Panc1 (cell line): Measurements from ENCODE around the gene TWSG1. TPM values are rescaled to one million over a fixed set of nuclear protein-coding genes. Genes with fewer than 3 reads are reported as not detected.

Experiments
- ATAC-seq: fragments of 200-7000 bp; cut with Tn5 transposase; 2 replicates; pipeline ENCODE4 v1.9.1; 2020; ENCODE audit warnings: mild to moderate bottlenecking, moderate library complexity
- BruUV-seq: library from RNA; stranded (reverse); fragments of 400-500 nt; replicated peaks from 2 replicates; lab custom pipeline; 2021; lab: Mats Ljungman, UMichigan
- CTCF ChIA-PET: fragments of 300-600 bp; sonication (Branson Sonifier 250); formaldehyde crosslinking; loops from one replicate; lab custom pipeline; 2022; ENCODE audit warnings: antibody characterized with exemption; lab: Charles Lee
- POLR2A ChIA-PET: fragments of 300-600 bp; sonication (Branson Sonifier 250); formaldehyde crosslinking; loops from one replicate; lab custom pipeline; 2022; ENCODE audit warnings: antibody characterized with exemption; lab: Charles Lee
- DNase-seq: peaks from one replicate; pipeline ENCODE4 v3.0.0-alpha.2; 2010; ENCODE audit warnings: low read depth, low spot score
- H3K27ac ChIP-seq: 2 replicates; pipeline ENCODE4 v1.5.1; 2011; ENCODE audit warnings: mild to moderate bottlenecking, low read length, inconsistent platforms
- H3K27me3 ChIP-seq: fragments of 200-500 bp; sonication (Bioruptor generic); 2 replicates; pipeline ENCODE4 v1.6.0; 2014; ENCODE audit warnings: low read length, inconsistent platforms; ENCODE audit not compliant: control insufficient read depth, insufficient read depth
- H3K36me3 ChIP-seq: fragments of 200-500 bp; sonication (Bioruptor generic); 2 replicates; pipeline ENCODE4 v1.5.1; 2014; ENCODE audit warnings: inconsistent platforms, mild to moderate bottlenecking, low read length, moderate library complexity; ENCODE audit not compliant: control insufficient read depth, insufficient read depth
- H3K4me1 ChIP-seq: 2 replicates; pipeline ENCODE4 v1.5.1; 2011; ENCODE audit warnings: inconsistent platforms, mild to moderate bottlenecking, low read length, moderate library complexity; ENCODE audit not compliant: control insufficient read depth, insufficient read depth
- H3K4me3 ChIP-seq, 2 experiments: 2 replicates each; pipeline ENCODE4 v1.5.1; 2011 to 2012; ENCODE audit warnings: low read depth in 2 of 2, low read length in 2 of 2, mild to moderate bottlenecking in 2 of 2, inconsistent platforms in 1 of 2, moderate library complexity in 1 of 2
- H3K9me3 ChIP-seq: fragments of 200-500 bp; sonication (Bioruptor generic); 2 replicates; pipeline ENCODE4 v1.5.1; 2014; ENCODE audit warnings: low read depth, mild to moderate bottlenecking, inconsistent platforms, low read length, moderate library complexity; ENCODE audit not compliant: control insufficient read depth, insufficient read depth
- POLR2AphosphoS5 ChIP-seq: IDR thresholded peaks from 2 replicates; pipeline ENCODE4 v1.6.1; 2012; ENCODE audit warnings: mild to moderate bottlenecking, low read depth, low read length, moderate library complexity
- SIN3A ChIP-seq: IDR thresholded peaks from 2 replicates; pipeline ENCODE4 v1.6.1; 2012; ENCODE audit warnings: low read depth, mild to moderate bottlenecking, low read length, moderate library complexity, borderline replicate concordance; ENCODE audit not compliant: insufficient read depth
- TCF7L2 ChIP-seq: IDR thresholded peaks from 2 replicates; pipeline ENCODE4 v1.6.1; 2011; ENCODE audit warnings: mild to moderate bottlenecking, low read depth, low read length, inconsistent platforms
- in situ Hi-C: cut with HindIII; loops from 2 replicates; pipeline ENCODE4 v1.10.0; 2016; ENCODE audit warnings: low sequenced_read_pairs, low pct_unique_long_range_greater_than_20kb
- intact Hi-C: fragments of 100-400 bp; cut with micrococcal nuclease; formaldehyde crosslinking; loops from one replicate; pipeline ENCODE4 v1.10.0; 2022; ENCODE audit not compliant: unreplicated experiment
- total RNA-seq: library from RNA; stranded (reverse); gene quantifications from one replicate; pipeline ENCODE4 v1.2.1, GENCODE V29; 2021; ENCODE audit not compliant: unreplicated experiment
- TF ChIP-seq, protein P1 (sequence below): fragments of 450-650 bp; IDR thresholded peaks from 2 replicates; pipeline ENCODE4 v1.5.1; 2017; ENCODE audit warnings: mild to moderate bottlenecking
- TF ChIP-seq, protein P2 (sequence below), 2 experiments: IDR thresholded peaks; 2 replicates each; pipeline ENCODE4 v1.6.1; 2011 to 2012; ENCODE audit warnings: low read depth in 2 of 2, control low read depth in 1 of 2, low read length in 1 of 2, mild to moderate bottlenecking in 1 of 2, moderate library complexity in 1 of 2; ENCODE audit not compliant: insufficient read depth in 1 of 2

TWSG1 gene
- total RNA-seq, 1 experiment from 2014 or later, result 54.1 TPM

DNA sequence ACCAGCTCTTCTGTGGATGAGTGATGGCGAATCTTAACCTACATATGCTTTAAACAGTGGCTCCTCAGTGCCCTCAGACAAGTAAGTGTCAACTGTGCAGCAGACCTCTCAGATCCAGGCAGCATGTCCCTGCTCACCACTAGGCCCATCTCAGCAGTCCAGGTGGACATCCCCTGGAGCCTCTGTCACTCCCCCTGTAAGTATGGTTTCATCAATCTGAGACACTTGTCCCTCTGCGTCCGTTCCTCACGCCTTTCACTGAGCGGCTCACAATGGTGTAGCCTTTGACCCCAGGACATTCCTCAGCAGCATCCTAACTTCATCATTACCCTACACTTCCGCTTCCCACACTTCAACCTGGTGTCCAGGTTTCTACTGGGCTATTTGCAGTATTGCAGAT is 71.4 kb downstream of the TWSG1 start:
- intact Hi-C loops, result no loop called here
- DNase-seq, result no peak
- no peak for TF ChIP-seq POLR2AphosphoS5
- TF ChIP-seq SIN3A, result no peak
- no peak for TF ChIP-seq TCF7L2
- TF ChIP-seq, protein P1, sequence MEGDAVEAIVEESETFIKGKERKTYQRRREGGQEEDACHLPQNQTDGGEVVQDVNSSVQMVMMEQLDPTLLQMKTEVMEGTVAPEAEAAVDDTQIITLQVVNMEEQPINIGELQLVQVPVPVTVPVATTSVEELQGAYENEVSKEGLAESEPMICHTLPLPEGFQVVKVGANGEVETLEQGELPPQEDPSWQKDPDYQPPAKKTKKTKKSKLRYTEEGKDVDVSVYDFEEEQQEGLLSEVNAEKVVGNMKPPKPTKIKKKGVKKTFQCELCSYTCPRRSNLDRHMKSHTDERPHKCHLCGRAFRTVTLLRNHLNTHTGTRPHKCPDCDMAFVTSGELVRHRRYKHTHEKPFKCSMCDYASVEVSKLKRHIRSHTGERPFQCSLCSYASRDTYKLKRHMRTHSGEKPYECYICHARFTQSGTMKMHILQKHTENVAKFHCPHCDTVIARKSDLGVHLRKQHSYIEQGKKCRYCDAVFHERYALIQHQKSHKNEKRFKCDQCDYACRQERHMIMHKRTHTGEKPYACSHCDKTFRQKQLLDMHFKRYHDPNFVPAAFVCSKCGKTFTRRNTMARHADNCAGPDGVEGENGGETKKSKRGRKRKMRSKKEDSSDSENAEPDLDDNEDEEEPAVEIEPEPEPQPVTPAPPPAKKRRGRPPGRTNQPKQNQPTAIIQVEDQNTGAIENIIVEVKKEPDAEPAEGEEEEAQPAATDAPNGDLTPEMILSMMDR, result no peak
- TF ChIP-seq, protein P2, sequence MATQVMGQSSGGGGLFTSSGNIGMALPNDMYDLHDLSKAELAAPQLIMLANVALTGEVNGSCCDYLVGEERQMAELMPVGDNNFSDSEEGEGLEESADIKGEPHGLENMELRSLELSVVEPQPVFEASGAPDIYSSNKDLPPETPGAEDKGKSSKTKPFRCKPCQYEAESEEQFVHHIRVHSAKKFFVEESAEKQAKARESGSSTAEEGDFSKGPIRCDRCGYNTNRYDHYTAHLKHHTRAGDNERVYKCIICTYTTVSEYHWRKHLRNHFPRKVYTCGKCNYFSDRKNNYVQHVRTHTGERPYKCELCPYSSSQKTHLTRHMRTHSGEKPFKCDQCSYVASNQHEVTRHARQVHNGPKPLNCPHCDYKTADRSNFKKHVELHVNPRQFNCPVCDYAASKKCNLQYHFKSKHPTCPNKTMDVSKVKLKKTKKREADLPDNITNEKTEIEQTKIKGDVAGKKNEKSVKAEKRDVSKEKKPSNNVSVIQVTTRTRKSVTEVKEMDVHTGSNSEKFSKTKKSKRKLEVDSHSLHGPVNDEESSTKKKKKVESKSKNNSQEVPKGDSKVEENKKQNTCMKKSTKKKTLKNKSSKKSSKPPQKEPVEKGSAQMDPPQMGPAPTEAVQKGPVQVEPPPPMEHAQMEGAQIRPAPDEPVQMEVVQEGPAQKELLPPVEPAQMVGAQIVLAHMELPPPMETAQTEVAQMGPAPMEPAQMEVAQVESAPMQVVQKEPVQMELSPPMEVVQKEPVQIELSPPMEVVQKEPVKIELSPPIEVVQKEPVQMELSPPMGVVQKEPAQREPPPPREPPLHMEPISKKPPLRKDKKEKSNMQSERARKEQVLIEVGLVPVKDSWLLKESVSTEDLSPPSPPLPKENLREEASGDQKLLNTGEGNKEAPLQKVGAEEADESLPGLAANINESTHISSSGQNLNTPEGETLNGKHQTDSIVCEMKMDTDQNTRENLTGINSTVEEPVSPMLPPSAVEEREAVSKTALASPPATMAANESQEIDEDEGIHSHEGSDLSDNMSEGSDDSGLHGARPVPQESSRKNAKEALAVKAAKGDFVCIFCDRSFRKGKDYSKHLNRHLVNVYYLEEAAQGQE (IDR thresholded peaks at IDR 0.05; ENCODE audit: insufficient read depth in 1 of 2, low read depth in 2 of 2, low read length in 1 of 2), result no peak
- in situ Hi-C loops, result no loop called here
- no TSS peak for BruUV-seq
- Histone ChIP-seq H3K27ac (no peak overlapping the region), H3K27me3 (no peaks in the 10 kb centered on the region), H3K4me1 (no peaks in the 10 kb centered on the region), H3K4me3 (no peak overlapping the region), H3K36me3 (no peaks in the 10 kb centered on the region), H3K9me3 (no peaks in the 10 kb centered on the region)
- ChIA-PET CTCF (no interaction called here), POLR2A (no interaction called here)
- ATAC-seq, result no peak

DNA sequence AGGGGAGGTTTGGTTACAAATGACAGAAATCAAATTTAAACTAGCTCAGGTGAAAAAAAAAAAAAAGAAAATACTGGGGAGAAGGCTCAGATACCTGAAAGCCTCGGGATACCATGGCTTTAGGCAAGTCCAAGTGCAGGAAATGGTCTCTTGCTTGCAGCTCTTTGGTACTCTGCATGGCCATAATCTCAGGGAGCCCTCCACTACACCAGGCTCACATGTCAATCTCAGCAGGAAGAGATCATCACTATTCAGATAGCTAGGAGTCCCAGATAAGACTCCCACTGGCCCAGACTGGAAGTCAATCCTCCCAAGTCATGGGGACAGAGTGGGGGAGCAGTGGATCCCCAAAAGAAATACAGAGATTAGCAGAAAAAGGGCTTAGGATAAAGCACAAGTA is 75.9 kb downstream of the TWSG1 start:
- H3K36me3 ChIP-seq, result no peaks in the 10 kb centered on the region
- no peaks in the 10 kb centered on the region for H3K9me3 ChIP-seq
- DNase-seq, result no peak
- no peak overlapping the region for H3K4me3 ChIP-seq
- no peak overlapping the region for H3K27ac ChIP-seq
- no TSS peak for BruUV-seq
- ChIA-PET CTCF (interaction anchor here (0.7 kb wide), 1 partner anchor 275 kb away, joined by 5 read pairs; no protein-coding TSS in a partner anchor), POLR2A (no interaction called here)
- in situ Hi-C loops, result no loop called here
- H3K27me3 ChIP-seq, result no peaks in the 10 kb centered on the region
- no peaks in the 10 kb centered on the region for H3K4me1 ChIP-seq
- TF ChIP-seq, protein P2 (IDR thresholded peaks at IDR 0.05; ENCODE audit: insufficient read depth in 1 of 2, low read depth in 2 of 2, low read length in 1 of 2), result no peak
- TF ChIP-seq POLR2AphosphoS5 (no peak), TCF7L2 (no peak), SIN3A (no peak)
- TF ChIP-seq, protein P1, result no peak
- no peak for ATAC-seq
- intact Hi-C loops, result no loop called here
